LNCaP clone FGC (cell line): ENCODE measurements around the gene TESK2.

ENCODE experiments used
- DNase-seq: peaks from one replicate; pipeline ENCODE4 v3.0.0-alpha.2; 2011; ENCODE audit warnings: low read depth
- H3K4me3 ChIP-seq: 2 replicates; pipeline ENCODE4 v1.5.1; 2011; ENCODE audit warnings: mild to moderate bottlenecking, low read depth, low read length, control low read depth
- CTCF ChIP-seq: IDR thresholded peaks from 2 replicates; pipeline ENCODE4 v1.5.1; 2012; ENCODE audit warnings: mild to moderate bottlenecking; ENCODE audit not compliant: control insufficient read depth, insufficient read depth; ENCODE audit errors: extremely low read depth

Gene TESK2

GRCh38 chr1:45337630-45338325, 153.2 kb downstream of the TESK2 start:
- no peak for DNase-seq
- no peak overlapping the region for H3K4me3 ChIP-seq
- no peak for TF ChIP-seq CTCF

- no peak overlapping the region for H3K4me3 ChIP-seq
- no peak for DNase-seq
- no peak for TF ChIP-seq CTCF
Observed at GRCh38 chr1:45335855-45336324, 155.1 kb downstream of the TESK2 start.

- DNase-seq, result no peak
- no peak for TF ChIP-seq CTCF
- H3K4me3 ChIP-seq, result no peak overlapping the region
Observed at GRCh38 chr1:45334308-45335245, 156.4 kb downstream of the TESK2 start.

GRCh38 chr1:45332346-45332720, 158.6 kb downstream of the TESK2 start:
- DNase-seq, result no peak

GRCh38 chr1:45331436-45332345, 159.3 kb downstream of the TESK2 start:
- no peak for TF ChIP-seq CTCF
- H3K4me3 ChIP-seq, result no peak overlapping the region

More at GRCh38 chr1:45332346-45332720, 158.6 kb downstream of the TESK2 start:
- no peak overlapping the region for H3K4me3 ChIP-seq
- no peak for TF ChIP-seq CTCF

GRCh38 chr1:45329445-45329844, 161.5 kb downstream of the TESK2 start:
- TF ChIP-seq CTCF, result no peak
- no peak overlapping the region for H3K4me3 ChIP-seq
- DNase-seq, result no peak

More at GRCh38 chr1:45331436-45332345, 159.3 kb downstream of the TESK2 start:
- no peak for DNase-seq
